ENCODE data around the gene ITPKB. TPM values are rescaled to one million over a fixed set of nuclear protein-coding genes. Genes with fewer than 3 reads are reported as not detected.
"Not testable (repeated sequence)": the region's sequence is repeated elsewhere in the genome, so short reads cannot be mapped to it uniquely, and the experiment has no call there.

ITPKB gene
- polyA plus RNA-seq, 1 experiment: 2.8 TPM

DNA sequence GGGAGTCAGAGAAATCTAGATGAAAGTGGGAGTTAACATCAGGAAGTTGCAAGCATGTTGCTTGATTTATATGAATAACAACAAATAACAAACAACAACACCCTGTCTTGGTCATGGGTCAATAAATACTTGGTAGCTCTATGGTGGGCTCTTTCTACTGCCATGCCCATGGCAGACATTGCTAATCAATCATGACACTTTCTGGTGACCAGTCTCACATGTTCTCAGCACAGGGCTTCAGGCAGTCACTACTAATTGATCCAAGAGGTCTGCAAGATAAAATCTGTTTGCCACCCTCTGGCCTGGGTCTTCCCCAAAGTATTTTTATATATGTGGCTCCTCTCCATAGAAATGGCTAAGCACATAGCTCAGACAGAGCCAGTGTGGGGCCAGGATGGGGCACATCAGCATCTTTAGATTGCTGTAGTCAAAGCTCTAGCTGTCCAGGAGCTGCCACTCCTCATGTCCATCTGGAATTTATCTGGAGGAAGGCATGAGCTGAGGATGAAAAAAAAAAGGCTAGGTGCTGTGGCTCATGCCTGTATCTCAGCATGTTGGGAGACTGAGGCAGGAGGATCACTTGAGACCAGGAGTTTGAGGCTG lies 139.3 kb downstream of the ITPKB start:
- no peak overlapping the region for H3K27ac ChIP-seq (ENCODE audit: low read depth, low read length)
- DNase-seq (ENCODE audit: low read depth, low spot score): no peak
- no peaks in the 10 kb centered on the region for H3K9me3 ChIP-seq (ENCODE audit: control insufficient read depth, insufficient read depth, low read length)
- H3K4me3 ChIP-seq (ENCODE audit: low read depth, low read length): no peak overlapping the region
- TF ChIP-seq, protein P1, sequence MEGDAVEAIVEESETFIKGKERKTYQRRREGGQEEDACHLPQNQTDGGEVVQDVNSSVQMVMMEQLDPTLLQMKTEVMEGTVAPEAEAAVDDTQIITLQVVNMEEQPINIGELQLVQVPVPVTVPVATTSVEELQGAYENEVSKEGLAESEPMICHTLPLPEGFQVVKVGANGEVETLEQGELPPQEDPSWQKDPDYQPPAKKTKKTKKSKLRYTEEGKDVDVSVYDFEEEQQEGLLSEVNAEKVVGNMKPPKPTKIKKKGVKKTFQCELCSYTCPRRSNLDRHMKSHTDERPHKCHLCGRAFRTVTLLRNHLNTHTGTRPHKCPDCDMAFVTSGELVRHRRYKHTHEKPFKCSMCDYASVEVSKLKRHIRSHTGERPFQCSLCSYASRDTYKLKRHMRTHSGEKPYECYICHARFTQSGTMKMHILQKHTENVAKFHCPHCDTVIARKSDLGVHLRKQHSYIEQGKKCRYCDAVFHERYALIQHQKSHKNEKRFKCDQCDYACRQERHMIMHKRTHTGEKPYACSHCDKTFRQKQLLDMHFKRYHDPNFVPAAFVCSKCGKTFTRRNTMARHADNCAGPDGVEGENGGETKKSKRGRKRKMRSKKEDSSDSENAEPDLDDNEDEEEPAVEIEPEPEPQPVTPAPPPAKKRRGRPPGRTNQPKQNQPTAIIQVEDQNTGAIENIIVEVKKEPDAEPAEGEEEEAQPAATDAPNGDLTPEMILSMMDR (IDR thresholded peaks at IDR 0.05; ENCODE audit: low read depth, low read length): no peak
- POLR2A ChIA-PET: no interaction called here
- H3K27me3 ChIP-seq (ENCODE audit: control insufficient read depth, insufficient read depth, low read length): peaks cover 19% of the 10 kb centered on the region
- CTCF ChIA-PET: interaction anchor here (0.6 kb wide), 1 partner anchor 248 kb away, joined by 4 read pairs; no protein-coding TSS in a partner anchor

DNA sequence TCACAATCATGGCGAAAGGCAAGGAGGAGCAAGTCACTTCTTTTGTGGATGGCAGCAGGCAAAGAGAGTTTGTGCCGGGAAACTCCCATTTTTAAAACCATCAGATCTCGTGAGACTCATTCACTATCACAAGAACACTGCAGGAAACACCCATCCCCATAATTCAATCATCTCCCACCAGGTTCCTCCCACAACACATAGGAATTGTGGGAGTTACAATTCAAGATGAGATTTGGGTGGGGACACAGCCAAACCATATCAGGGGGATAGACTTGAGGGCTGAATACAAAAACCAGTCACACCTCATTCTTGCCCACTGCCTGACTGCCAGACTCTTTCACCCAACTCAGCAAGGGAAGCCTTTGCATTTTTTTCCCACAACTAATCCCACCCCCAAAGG lies 140.1 kb downstream of the ITPKB start:
- H3K27ac ChIP-seq (ENCODE audit: low read depth, low read length); DNase-seq (ENCODE audit: low read depth, low spot score); H3K4me3 ChIP-seq (ENCODE audit: low read depth, low read length); CTCF ChIA-PET; H3K9me3 ChIP-seq (ENCODE audit: control insufficient read depth, insufficient read depth, low read length); POLR2A ChIA-PET: not testable (repeated sequence)
- H3K27me3 ChIP-seq (ENCODE audit: control insufficient read depth, insufficient read depth, low read length): peaks cover 15% of the 10 kb centered on the region

DNA sequence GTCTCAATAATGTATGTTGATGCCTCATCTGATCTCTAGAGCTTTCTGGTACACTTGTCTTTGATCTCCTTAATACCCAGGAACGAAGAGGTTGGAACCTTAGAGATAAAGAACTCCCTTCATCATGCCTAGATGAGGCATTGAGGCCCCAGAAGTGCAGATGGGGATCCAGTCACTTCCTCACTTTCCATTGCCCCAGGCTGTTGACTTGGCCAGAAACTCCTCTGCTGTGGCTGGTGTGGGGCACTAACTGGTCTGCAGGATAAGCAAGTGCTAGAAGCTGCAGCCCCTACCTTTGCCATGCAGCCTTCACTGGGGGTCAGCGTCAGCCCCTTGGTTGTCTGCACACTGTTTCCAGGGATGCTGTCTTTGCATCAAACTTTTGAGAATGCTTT lies 140.6 kb downstream of the ITPKB start:
- no peak for DNase-seq (ENCODE audit: low read depth, low spot score)
- CTCF ChIA-PET: no interaction called here
- H3K27ac ChIP-seq (ENCODE audit: low read depth, low read length): no peak overlapping the region
- no peak overlapping the region for H3K4me3 ChIP-seq (ENCODE audit: low read depth, low read length)
- POLR2A ChIA-PET: no interaction called here
- TF ChIP-seq, protein P1 (IDR thresholded peaks at IDR 0.05; ENCODE audit: low read depth, low read length): no peak
- peaks cover 12% of the 10 kb centered on the region for H3K27me3 ChIP-seq (ENCODE audit: control insufficient read depth, insufficient read depth, low read length)
- no peaks in the 10 kb centered on the region for H3K9me3 ChIP-seq (ENCODE audit: control insufficient read depth, insufficient read depth, low read length)

DNA sequence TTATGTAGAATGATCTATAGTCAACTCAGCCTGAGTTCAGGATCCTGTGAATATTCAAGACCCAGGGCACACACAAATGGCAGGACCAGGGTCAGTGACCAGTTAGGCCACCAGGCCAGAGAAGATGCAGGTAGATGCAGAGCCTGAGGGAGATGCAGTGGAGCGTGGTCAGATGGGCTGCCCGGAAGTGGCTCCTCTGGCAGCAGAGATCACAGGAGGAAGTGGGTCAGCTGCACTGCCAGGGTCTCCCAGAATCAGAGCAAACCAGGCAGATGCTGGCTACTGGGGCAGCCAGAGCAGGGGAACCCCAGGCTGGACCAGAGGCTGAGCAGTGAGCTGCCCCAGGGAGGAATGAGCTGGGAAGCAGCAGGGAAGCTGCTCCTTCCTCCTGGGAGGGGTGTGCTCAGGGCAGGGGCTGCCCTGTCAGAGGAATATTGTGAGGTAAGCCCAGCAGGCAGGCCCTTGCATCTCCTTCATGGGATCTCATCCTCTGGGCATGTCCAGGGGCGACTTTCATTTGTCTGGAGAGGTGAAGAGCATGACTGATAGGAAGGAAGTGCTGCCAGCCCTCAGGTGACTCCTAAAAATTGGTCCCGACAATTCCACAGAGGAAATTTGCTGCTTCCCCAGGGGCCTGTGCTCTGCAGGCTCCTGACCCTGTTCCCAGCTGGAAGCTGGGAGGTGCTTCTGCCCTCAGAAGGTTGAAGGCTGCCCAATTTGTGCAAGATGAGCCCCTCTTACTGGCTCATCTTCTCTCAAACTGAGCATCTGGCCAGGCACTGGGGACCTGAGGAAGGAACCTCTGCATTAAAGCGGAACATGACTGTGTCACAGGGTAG lies 141.2 kb downstream of the ITPKB start:
- ChIA-PET POLR2A (no interaction called here), CTCF (interaction anchor here (0.7 kb wide), 1 partner anchor 472 kb away, joined by 3 read pairs; no protein-coding TSS in a partner anchor)
- no peak for DNase-seq (ENCODE audit: low read depth, low spot score)
- TF ChIP-seq, protein P1 (IDR thresholded peaks at IDR 0.05; ENCODE audit: low read depth, low read length): no peak
- no peak overlapping the region for H3K27ac ChIP-seq (ENCODE audit: low read depth, low read length)
- no peak overlapping the region for H3K4me3 ChIP-seq (ENCODE audit: low read depth, low read length)
- H3K27me3 ChIP-seq (ENCODE audit: control insufficient read depth, insufficient read depth, low read length): peaks cover 14% of the 10 kb centered on the region
- H3K9me3 ChIP-seq (ENCODE audit: control insufficient read depth, insufficient read depth, low read length): no peaks in the 10 kb centered on the region

DNA sequence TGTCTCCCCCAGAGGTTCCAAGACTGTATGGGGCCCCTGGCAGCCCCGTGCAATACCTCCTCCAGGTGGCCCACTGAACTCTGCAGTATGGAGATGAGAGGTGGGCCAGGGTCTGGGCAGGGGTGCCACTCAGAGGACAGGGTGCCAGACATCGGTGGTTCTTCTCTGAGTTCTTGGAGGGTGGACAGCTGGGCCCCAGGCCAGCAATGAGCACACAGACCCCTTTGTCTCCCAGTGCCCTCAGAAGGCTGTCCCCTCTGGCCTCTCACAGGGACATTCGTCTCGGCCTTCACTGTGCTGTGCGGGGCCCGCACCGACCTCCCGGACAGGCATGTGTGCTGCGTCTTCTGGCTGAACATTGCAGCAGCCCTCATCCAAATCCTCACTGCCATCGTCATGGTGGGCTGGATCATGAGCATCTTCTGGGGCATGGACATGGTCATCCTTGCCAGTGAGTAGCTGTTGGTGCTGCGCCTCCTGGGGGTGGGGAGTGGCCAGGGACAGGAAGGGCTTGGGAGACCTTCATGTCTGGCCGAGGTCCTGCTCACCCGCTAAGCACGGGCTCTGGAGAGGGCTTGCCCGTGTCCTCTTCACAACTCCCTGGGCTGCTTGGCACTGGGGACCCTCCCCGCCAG lies 142.4 kb downstream of the ITPKB start:
- no peak overlapping the region for H3K4me3 ChIP-seq (ENCODE audit: low read depth, low read length)
- no peaks in the 10 kb centered on the region for H3K9me3 ChIP-seq (ENCODE audit: control insufficient read depth, insufficient read depth, low read length)
- H3K27me3 ChIP-seq (ENCODE audit: control insufficient read depth, insufficient read depth, low read length): peaks cover 14% of the 10 kb centered on the region
- H3K27ac ChIP-seq (ENCODE audit: low read depth, low read length): no peak overlapping the region
- POLR2A ChIA-PET: no interaction called here
- CTCF ChIA-PET: interaction anchor here (0.7 kb wide), 1 partner anchor 471 kb away, joined by 3 read pairs; no protein-coding TSS in a partner anchor
- TF ChIP-seq, protein P1 (IDR thresholded peaks at IDR 0.05; ENCODE audit: low read depth, low read length): no peak
- DNase-seq (ENCODE audit: low read depth, low spot score): no peak
